Astrocyte (in vitro differentiated cells and primary cell): ENCODE measurements around the gene ZRANB2. TPM values are rescaled to one million over a fixed set of nuclear protein-coding genes. Genes with fewer than 3 reads are reported as not detected.

ENCODE experiments used
- DNase-seq: peaks from one replicate; pipeline ENCODE4 v3.0.0-alpha.2; 2010; ENCODE audit warnings: low read depth
- FAIRE-seq: peaks from 2 replicates; lab custom pipeline; 2011; peaks lifted over from hg19 to GRCh38; lab: Jason Lieb, UNC
- H2AFZ ChIP-seq: 2 replicates; pipeline ENCODE4 v1.6.0; 2012; ENCODE audit warnings: low read depth, low read length, inconsistent platforms
- H3K27ac ChIP-seq: 2 replicates; pipeline ENCODE4 v1.5.1; 2011; ENCODE audit warnings: low read depth, low read length, inconsistent platforms
- H3K27me3 ChIP-seq: 2 replicates; pipeline ENCODE4 v1.6.0; 2011; ENCODE audit warnings: low read length, inconsistent platforms; ENCODE audit not compliant: insufficient read depth
- H3K36me3 ChIP-seq: 2 replicates; pipeline ENCODE4 v1.5.1; 2011; ENCODE audit warnings: low read length, inconsistent platforms; ENCODE audit not compliant: insufficient read depth
- H3K4me1 ChIP-seq: 2 replicates; pipeline ENCODE4 v1.5.1; 2011; ENCODE audit warnings: low read length, inconsistent platforms; ENCODE audit not compliant: insufficient read depth
- H3K4me2 ChIP-seq: 2 replicates; pipeline ENCODE4 v1.6.0; 2012; ENCODE audit warnings: low read length, inconsistent platforms
- H3K4me3 ChIP-seq: 2 replicates; pipeline ENCODE4 v1.5.1; 2011; ENCODE audit warnings: low read depth, mild to moderate bottlenecking, low read length, inconsistent platforms; ENCODE audit not compliant: insufficient read depth
- H3K79me2 ChIP-seq: 2 replicates; pipeline ENCODE4 v1.6.0; 2012; ENCODE audit warnings: mild to moderate bottlenecking, low read length, inconsistent platforms; ENCODE audit not compliant: insufficient read depth
- H3K9ac ChIP-seq: 2 replicates; pipeline ENCODE4 v1.6.0; 2012; ENCODE audit warnings: mild to moderate bottlenecking, low read length, inconsistent platforms
- H3K9me3 ChIP-seq: 2 replicates; pipeline ENCODE4 v1.5.1; 2012; ENCODE audit warnings: low read depth, mild to moderate bottlenecking, low read length, inconsistent platforms; ENCODE audit not compliant: insufficient read depth
- H4K20me1 ChIP-seq: 2 replicates; pipeline ENCODE4 v1.6.0; 2012; ENCODE audit warnings: low read length, inconsistent platforms; ENCODE audit not compliant: insufficient read depth
- H3K27ac Mint-ChIP-seq: one replicate; pipeline ENCODE4 v1.8.0; 2021; ENCODE audit warnings: mild to moderate bottlenecking, mixed read lengths; ENCODE audit not compliant: unreplicated experiment
- H3K27me3 Mint-ChIP-seq: one replicate; pipeline ENCODE4 v1.8.0; 2021; ENCODE audit warnings: low read depth, mixed read lengths; ENCODE audit not compliant: unreplicated experiment
- H3K36me3 Mint-ChIP-seq: one replicate; pipeline ENCODE4 v1.8.0; 2021; ENCODE audit warnings: low read depth, mixed read lengths; ENCODE audit not compliant: unreplicated experiment
- H3K4me1 Mint-ChIP-seq: one replicate; pipeline ENCODE4 v1.8.0; 2021; ENCODE audit warnings: low read depth, mixed read lengths; ENCODE audit not compliant: unreplicated experiment
- H3K4me3 Mint-ChIP-seq: one replicate; pipeline ENCODE4 v1.8.0; 2021; ENCODE audit warnings: mild to moderate bottlenecking, moderate library complexity, mixed read lengths; ENCODE audit not compliant: unreplicated experiment
- H3K9me3 Mint-ChIP-seq: one replicate; pipeline ENCODE4 v1.8.0; 2021; ENCODE audit warnings: mild to moderate bottlenecking, mixed read lengths; ENCODE audit not compliant: unreplicated experiment
- CTCF ChIP-seq: IDR thresholded peaks from 2 replicates; pipeline ENCODE4 v1.5.1; 2011; ENCODE audit warnings: low read depth, mild to moderate bottlenecking, inconsistent platforms, low read length, moderate library complexity; ENCODE audit not compliant: insufficient read depth
- EZH2 ChIP-seq: IDR thresholded peaks from 2 replicates; pipeline ENCODE4 v1.6.1; 2012; ENCODE audit warnings: mild to moderate bottlenecking, low read length, inconsistent platforms; ENCODE audit not compliant: insufficient read depth
- total RNA-seq: library from RNA; stranded (reverse); gene quantifications from 2 replicates; pipeline ENCODE4 v1.2.1, GENCODE V29; 2021

The ZRANB2 gene
- total RNA-seq, 1 donor from 2014 or later: 97.0 TPM

- no peak for TF ChIP-seq EZH2
- no peak for TF ChIP-seq CTCF
- H3K27ac ChIP-seq: no peak overlapping the region
Observed at GRCh38 chr1:71041806-71042205, 39.0 kb downstream of the ZRANB2 start.

GRCh38 chr1:71039661-71040262 is 41.1 kb downstream of the ZRANB2 start:
- H3K27me3 Mint-ChIP-seq: no peaks in the 10 kb centered on the region
- no peak for FAIRE-seq
- no peaks in the 10 kb centered on the region for H3K9me3 Mint-ChIP-seq
- Histone ChIP-seq H4K20me1 (no peaks in the 10 kb centered on the region), H3K4me2 (no peak overlapping the region), H3K9me3 (no peaks in the 10 kb centered on the region), H3K9ac (no peak overlapping the region), H3K4me3 (no peak overlapping the region), H2AFZ (no peak overlapping the region), H3K27me3 (peaks cover 9% of the 10 kb centered on the region), H3K4me1 (no peaks in the 10 kb centered on the region), H3K27ac (no peak overlapping the region), H3K36me3 (no peaks in the 10 kb centered on the region), H3K79me2 (no peaks in the 10 kb centered on the region)
- peaks cover 22% of the 10 kb centered on the region for H3K4me1 Mint-ChIP-seq
- no peak overlapping the region for H3K4me3 Mint-ChIP-seq
- TF ChIP-seq EZH2 (no peak), CTCF (no peak)
- no peaks in the 10 kb centered on the region for H3K36me3 Mint-ChIP-seq
- H3K27ac Mint-ChIP-seq: peak overlapping the region; percentile 45
- no peak for DNase-seq

More at GRCh38 chr1:71041806-71042205, 39.0 kb downstream of the ZRANB2 start:
- no peak overlapping the region for H3K4me3 Mint-ChIP-seq
- peaks cover 22% of the 10 kb centered on the region for H3K4me1 Mint-ChIP-seq
- H3K27ac Mint-ChIP-seq: peak overlapping the region; percentile 64
- no peak overlapping the region for H3K4me2 ChIP-seq
- no peaks in the 10 kb centered on the region for H3K36me3 Mint-ChIP-seq
- H3K27me3 Mint-ChIP-seq: peaks cover 10% of the 10 kb centered on the region
- no peak overlapping the region for H3K4me3 ChIP-seq
- peaks cover under 1% of the 10 kb centered on the region for H3K4me1 ChIP-seq
- H3K36me3 ChIP-seq: no peaks in the 10 kb centered on the region
- H3K9me3 ChIP-seq: no peaks in the 10 kb centered on the region
- H3K79me2 ChIP-seq: no peaks in the 10 kb centered on the region
- no peak overlapping the region for H2AFZ ChIP-seq
- peaks cover 24% of the 10 kb centered on the region for H3K27me3 ChIP-seq
- no peak for FAIRE-seq
- no peaks in the 10 kb centered on the region for H4K20me1 ChIP-seq
- H3K9ac ChIP-seq: no peak overlapping the region
- DNase-seq: no peak
- H3K9me3 Mint-ChIP-seq: no peaks in the 10 kb centered on the region

- FAIRE-seq (no peak), DNase-seq (no peak)
- H3K27ac ChIP-seq: no peak overlapping the region
- TF ChIP-seq EZH2 (no peak), CTCF (no peak)
- no peaks in the 10 kb centered on the region for H3K36me3 ChIP-seq
- H3K4me3 Mint-ChIP-seq: no peak overlapping the region
- H3K4me1 Mint-ChIP-seq: peaks cover 22% of the 10 kb centered on the region
- H3K4me3 ChIP-seq: no peak overlapping the region
- H3K9me3 ChIP-seq: no peaks in the 10 kb centered on the region
- no peaks in the 10 kb centered on the region for H3K79me2 ChIP-seq
- no peak overlapping the region for H3K9ac ChIP-seq
- no peak overlapping the region for H3K27ac Mint-ChIP-seq
- no peak overlapping the region for H2AFZ ChIP-seq
- peaks cover 9% of the 10 kb centered on the region for H3K27me3 ChIP-seq
- no peaks in the 10 kb centered on the region for H4K20me1 ChIP-seq
- no peaks in the 10 kb centered on the region for H3K36me3 Mint-ChIP-seq
- no peaks in the 10 kb centered on the region for H3K27me3 Mint-ChIP-seq
- no peak overlapping the region for H3K4me2 ChIP-seq
- no peaks in the 10 kb centered on the region for H3K9me3 Mint-ChIP-seq
- no peaks in the 10 kb centered on the region for H3K4me1 ChIP-seq
Observed at GRCh38 chr1:71038942-71039341, 41.9 kb downstream of the ZRANB2 start.
